HEK293T (cell line): ENCODE measurements around the gene POU6F2.

Experiments used
- ARNT ChIP-seq: fragments of 450-650 bp; IDR thresholded peaks from 2 replicates; pipeline ENCODE4 v1.6.1; 2017; ENCODE audit warnings: mild to moderate bottlenecking
- FOXA1 ChIP-seq: fragments of 450-650 bp; IDR thresholded peaks from 2 replicates; pipeline ENCODE4 v1.6.1; 2016; ENCODE audit warnings: mild to moderate bottlenecking
- FOXK2 ChIP-seq: fragments of 450-650 bp; IDR thresholded peaks from 2 replicates; pipeline ENCODE4 v1.6.1; 2016; ENCODE audit warnings: mild to moderate bottlenecking
- FOXM1 ChIP-seq: fragments of 450-650 bp; IDR thresholded peaks from 2 replicates; pipeline ENCODE4 v1.6.1; 2017; ENCODE audit warnings: mild to moderate bottlenecking, borderline replicate concordance
- L3MBTL2 ChIP-seq: fragments of 450-650 bp; conservative IDR thresholded peaks from 2 replicates; pipeline ENCODE4 v1.6.1; 2016; ENCODE audit warnings: mild to moderate bottlenecking
- PKNOX1 ChIP-seq: fragments of 450-650 bp; IDR thresholded peaks from 2 replicates; pipeline ENCODE4 v1.6.1; 2016
- SP1 ChIP-seq: fragments of 450-650 bp; IDR thresholded peaks from 2 replicates; pipeline ENCODE4 v1.6.1; 2017
- SUZ12 ChIP-seq: fragments of 450-650 bp; IDR thresholded peaks from 2 replicates; pipeline ENCODE4 v1.6.1; 2016; ENCODE audit warnings: mild to moderate bottlenecking
- TARDBP ChIP-seq: fragments of 450-650 bp; IDR thresholded peaks from 2 replicates; pipeline ENCODE4 v1.6.1; 2016

GRCh38 chr7:39210362-39210761 lies 232.7 kb downstream of the POU6F2 start:
- TF ChIP-seq FOXM1 = no peak
- TF ChIP-seq FOXK2 = no peak
- no peak for TF ChIP-seq PKNOX1
- TF ChIP-seq ARNT = no peak
- no peak for TF ChIP-seq SUZ12
- no peak for TF ChIP-seq FOXA1
- no peak for TF ChIP-seq TARDBP
- no peak for TF ChIP-seq L3MBTL2
- no peak for TF ChIP-seq SP1
